ENCODE measurements around the gene RRP15.

The RRP15 gene

DNA sequence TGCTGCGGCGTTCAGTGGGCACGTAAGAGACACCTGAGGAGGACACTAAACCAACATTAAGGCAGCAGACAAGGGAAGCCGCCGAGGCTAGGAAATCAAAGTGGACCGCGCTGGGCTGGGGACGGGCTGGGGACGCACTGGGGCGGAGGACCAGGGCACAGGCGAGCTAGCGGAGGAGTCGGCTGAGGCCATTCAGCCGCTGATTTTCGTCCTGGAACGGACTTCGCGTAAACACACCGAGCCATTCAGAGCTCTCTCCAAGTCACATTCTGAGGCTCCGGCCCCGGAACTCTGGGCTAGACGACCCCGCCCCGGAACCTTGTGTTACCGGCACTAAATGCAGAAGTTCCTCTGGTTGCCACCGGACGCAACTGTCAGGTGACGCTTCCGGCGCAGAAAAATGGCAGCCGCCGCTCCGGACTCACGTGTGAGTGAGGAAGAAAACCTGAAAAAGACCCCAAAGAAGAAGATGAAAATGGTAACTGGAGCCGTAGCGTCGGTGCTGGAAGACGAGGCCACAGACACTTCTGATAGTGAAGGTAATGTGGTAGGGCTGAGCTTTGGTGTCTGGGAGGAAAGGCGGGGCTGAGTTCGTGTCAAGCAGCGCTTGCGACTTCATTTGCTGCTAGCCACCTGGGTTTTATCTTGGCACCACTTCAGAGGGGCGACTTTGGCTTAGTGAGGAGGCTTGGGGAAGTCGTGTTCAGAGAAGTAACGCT lies at the start of gene RRP15:
TSS of gene RRP15 (plus strand) at position 377 of the 719 bp plus-strand sequence. CDS start at position 401, 24 bp downstream.
- peak; percentile 87 to 89 for DNase-seq

- DNase-seq = no peak
Observed at GRCh38 chr1:218242171-218242570, 42.9 kb upstream of the RRP15 start.

GRCh38 chr1:218247339-218247738 lies 37.8 kb upstream of the RRP15 start:
- DNase-seq = no peak

- no peak for DNase-seq
Observed at GRCh38 chr1:218249338-218250140, 35.6 kb upstream of the RRP15 start.

DNA sequence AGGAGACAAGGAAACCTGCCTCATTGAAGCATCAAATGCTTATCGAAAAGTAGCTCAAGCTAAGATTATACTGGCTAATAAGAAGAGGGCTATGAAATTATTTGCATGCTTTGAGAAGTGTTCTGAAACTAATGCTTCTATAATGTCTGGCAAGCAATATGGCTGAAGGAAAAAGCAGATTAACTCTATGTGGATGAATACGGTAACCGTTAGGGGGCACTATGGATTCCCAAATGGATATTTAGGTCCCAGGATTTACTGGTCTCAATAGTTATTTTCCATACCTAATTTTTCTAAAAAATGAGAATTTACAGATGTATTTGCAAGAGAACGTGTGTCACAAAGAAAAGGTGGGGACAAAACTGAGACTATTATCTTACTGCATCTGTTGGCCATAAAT lies 34.6 kb upstream of the RRP15 start:
- DNase-seq = no peak

- DNase-seq = no peak
Observed at GRCh38 chr1:218254296-218254946, 30.7 kb upstream of the RRP15 start.

GRCh38 chr1:218255090-218255489 lies 30.0 kb upstream of the RRP15 start:
- no peak for DNase-seq

- no peak for DNase-seq
Observed at GRCh38 chr1:218257371-218257770, 27.7 kb upstream of the RRP15 start.

GRCh38 chr1:218257971-218258370 lies 27.1 kb upstream of the RRP15 start:
- no peak for DNase-seq

DNA sequence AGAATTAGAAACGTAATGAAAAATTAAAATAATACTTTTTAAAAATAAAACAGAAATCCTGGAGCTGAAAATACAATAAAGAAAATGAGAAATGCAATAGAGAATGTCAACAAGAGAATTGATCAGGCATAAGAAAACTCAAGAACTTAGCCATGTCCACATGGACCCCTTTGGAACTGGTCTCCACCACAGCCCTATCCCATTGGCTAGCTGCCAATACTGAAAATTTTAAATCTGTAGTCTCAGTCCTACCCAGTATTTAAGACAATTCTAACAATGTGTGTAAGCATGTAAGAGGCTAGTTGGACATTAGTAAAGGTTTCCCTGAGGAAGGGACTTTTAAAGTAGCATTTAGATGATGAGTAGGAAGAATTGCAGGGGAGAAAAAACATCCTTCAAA lies 25.8 kb upstream of the RRP15 start:
- no peak for DNase-seq

GRCh38 chr1:218259800-218260199 lies 25.3 kb upstream of the RRP15 start:
- DNase-seq = peak; percentile 46 to 50

DNA sequence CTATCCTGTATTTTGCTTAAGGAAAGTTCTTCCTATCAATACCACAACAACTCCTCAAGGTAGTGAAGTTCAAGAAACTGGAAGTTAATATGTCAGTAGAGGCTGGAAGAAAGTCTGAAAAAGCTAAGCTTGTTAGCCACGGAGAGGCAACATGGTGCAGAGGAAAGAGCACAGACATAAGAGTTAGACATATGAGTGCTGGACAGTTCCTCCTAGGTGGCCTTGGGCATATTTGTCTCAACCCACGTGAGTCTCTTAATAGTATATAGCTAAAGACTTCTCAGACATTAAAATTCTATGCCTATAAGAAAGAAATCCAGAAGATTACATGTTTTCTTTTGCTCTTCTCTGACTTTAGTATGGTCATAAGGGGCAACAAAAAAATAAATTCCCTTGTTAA lies 22.8 kb upstream of the RRP15 start:
- no peak for DNase-seq

- DNase-seq = no peak
Observed at GRCh38 chr1:218266356-218266755, 18.7 kb upstream of the RRP15 start.

- DNase-seq = no peak
Observed at GRCh38 chr1:218272366-218272765, 12.7 kb upstream of the RRP15 start.

DNA sequence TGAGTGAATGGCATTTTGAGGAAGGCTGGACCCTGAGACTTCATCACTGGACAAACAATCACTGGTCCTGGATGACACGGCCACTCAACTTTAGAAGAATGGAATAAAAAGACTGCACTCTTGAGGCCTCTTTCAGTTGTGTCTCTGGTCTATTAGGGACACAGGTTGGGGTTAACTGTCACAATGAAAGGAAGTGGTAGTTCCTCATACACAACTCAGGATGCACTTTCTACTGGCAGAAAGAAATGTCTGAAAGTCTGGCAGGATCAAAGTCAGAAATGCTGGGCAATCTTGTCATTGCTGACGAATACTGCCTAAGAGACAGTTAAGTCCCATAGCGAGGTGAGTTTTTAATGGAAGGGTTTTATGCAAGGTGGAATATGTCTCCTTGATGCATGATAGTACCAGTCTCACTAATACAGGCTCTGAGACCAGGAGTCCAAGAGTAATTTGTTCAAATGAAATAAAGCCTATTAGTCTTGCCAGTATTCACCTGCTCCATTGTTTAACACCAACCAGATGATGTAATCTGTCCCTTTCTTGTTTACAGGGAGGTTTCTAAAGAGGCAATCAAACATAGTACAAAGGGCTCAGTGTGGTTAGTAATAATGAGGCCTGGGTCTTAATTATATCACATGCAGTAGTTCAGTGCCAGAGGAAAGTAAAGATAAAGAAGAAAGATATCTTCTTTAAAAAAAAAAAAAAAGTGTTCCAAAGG lies 11.2 kb upstream of the RRP15 start:
- DNase-seq = no peak

DNA sequence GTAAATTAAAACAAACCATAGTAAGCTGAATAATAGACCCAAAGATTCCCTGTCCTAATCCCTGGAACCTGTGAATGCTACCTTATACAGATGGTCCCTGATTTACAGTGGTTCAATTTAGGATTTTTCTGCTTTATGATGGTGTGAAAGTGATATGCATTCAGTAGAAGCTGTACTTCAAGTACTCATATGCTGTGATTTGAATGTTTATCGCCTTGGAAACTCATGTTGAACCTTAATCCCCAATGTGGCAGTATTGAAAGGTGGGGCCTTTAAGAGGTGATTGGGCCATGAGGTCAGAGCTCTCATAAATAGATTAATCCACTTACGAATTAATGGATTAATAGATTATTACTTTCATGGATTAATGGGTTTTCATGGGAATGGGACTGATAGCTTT lies 10.6 kb upstream of the RRP15 start:
- no peak for DNase-seq

DNA sequence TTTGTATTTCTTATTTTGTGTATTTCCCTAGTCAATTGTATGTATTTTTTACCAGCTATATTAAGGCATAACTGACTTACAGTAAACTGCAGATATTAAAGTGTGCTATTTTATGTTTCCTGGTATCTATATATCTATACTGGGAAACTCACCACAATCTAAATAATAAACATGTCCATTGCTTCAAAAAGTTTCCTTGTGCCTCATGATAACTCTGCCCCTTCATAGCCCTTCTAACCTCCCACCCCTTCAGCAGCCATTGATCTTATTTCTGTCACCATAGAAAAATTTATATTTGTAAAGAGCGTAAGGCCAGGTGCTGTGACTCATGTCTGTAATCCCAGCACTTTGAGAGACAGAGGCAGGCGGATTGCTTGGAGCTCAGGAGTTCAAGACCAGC lies 9.3 kb upstream of the RRP15 start:
- DNase-seq = no peak

GRCh38 chr1:218281285-218281684 lies 3.8 kb upstream of the RRP15 start:
- no peak for DNase-seq

GRCh38 chr1:218284377-218284916 lies 646 bp upstream of the RRP15 start:
- peak; percentile 39 to 66 for DNase-seq

DNA sequence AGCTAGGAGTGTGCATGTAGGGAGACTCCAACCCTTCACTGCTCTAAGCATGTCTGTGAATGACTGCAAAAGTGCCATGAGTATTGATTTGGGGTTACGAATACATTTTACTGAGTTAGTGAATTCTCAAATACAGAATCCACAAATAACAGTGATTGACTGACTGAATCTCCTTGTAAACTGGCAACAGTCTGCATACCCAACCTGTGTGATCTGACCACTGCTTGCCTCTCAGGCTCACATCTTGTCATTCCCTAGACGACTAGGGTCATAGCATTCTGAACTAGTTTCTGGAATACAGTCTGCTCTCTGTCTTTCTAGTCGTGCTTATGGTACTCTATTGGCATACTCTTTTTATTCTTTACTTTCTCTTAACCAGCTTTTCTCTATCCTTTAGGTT lies 7.4 kb downstream of the RRP15 start:
- DNase-seq = no peak

DNA sequence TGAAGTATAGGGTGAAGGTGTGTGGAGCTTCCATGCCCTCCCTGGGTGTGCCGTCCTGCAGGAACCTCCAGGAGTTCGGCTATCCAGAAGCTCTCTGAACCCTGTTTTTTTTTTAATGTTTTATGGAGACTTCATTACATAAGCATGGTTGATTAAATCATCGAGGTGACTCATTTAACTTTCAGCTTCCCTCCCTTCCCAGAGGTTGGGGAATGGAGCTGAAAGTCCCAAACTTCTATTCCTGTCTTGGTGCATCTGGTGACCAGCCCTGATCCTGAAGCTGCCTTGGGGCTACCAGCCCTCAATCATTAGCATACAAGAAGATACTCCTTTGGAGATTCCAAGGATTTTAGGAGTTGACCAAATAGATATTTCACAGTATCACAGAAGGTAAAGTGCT lies 9.5 kb downstream of the RRP15 start:
- DNase-seq = no peak

- DNase-seq = no peak
Observed at GRCh38 chr1:218296162-218296561, 11.1 kb downstream of the RRP15 start.

- DNase-seq = no peak
Observed at GRCh38 chr1:218297461-218297860, 12.4 kb downstream of the RRP15 start.

Measured in SHP77 (cell line).